Chondrocyte (in vitro differentiated cells): Measurements from ENCODE around the gene KRTAP4-12. TPM values are rescaled to one million over a fixed set of nuclear protein-coding genes. Genes with fewer than 3 reads are reported as not detected.
"Not testable (repeated sequence)": the region's sequence is repeated elsewhere in the genome, so short reads cannot be mapped to it uniquely, and the experiment has no call there.

Source experiments
- DNase-seq: peaks from one replicate; pipeline ENCODE4 v3.0.0; 2021; ENCODE audit warnings: mixed read lengths, low spot score
- H3K27ac Mint-ChIP-seq: one replicate; pipeline ENCODE4 v1.8.0; 2021; ENCODE audit warnings: mild to moderate bottlenecking, moderate library complexity, mixed read lengths; ENCODE audit not compliant: unreplicated experiment
- H3K27me3 Mint-ChIP-seq: 2 replicates; pipeline ENCODE4 v1.8.0; 2021; ENCODE audit warnings: low read depth, mixed read lengths
- H3K36me3 Mint-ChIP-seq: 2 replicates; pipeline ENCODE4 v1.8.0; 2021; ENCODE audit warnings: low read depth, mixed read lengths
- H3K4me1 Mint-ChIP-seq: 2 replicates; pipeline ENCODE4 v1.8.0; 2021; ENCODE audit warnings: low read depth, mild to moderate bottlenecking, mixed read lengths
- H3K4me3 Mint-ChIP-seq: one replicate; pipeline ENCODE4 v1.8.0; 2021; ENCODE audit warnings: mild to moderate bottlenecking, moderate library complexity, mixed read lengths; ENCODE audit not compliant: unreplicated experiment
- H3K9me3 Mint-ChIP-seq: 2 replicates; pipeline ENCODE4 v1.8.0; 2021; ENCODE audit warnings: low read depth, mixed read lengths
- CTCF ChIP-seq: fragments of 200-600 bp; sonication (generic); IDR thresholded peaks from 2 replicates; pipeline ENCODE4 v1.5.0; 2021; ENCODE audit warnings: antibody characterized with exemption, mild to moderate bottlenecking, moderate library complexity
- total RNA-seq: library from RNA; stranded (reverse); gene quantifications from 3 replicates; pipeline ENCODE4 v1.2.1, GENCODE V29; 2021

KRTAP4-12 gene
- total RNA-seq, 1 donor from 2014 or later = not detected

- Mint-ChIP-seq H3K4me1 (peaks cover 23% of the 10 kb centered on the region), H3K36me3 (no peaks in the 10 kb centered on the region), H3K27me3 (no peaks in the 10 kb centered on the region), H3K9me3 (peaks cover 7% of the 10 kb centered on the region), H3K4me3 (no peak overlapping the region), H3K27ac (no peak overlapping the region)
- no peak for TF ChIP-seq CTCF
- DNase-seq = no peak
Observed at GRCh38 chr17:41107941-41108450, 16.0 kb downstream of the KRTAP4-12 start.

- Mint-ChIP-seq H3K27ac (peak within 1 kb of the TSS; percentile 9), H3K4me1 (peaks cover 24% of the 10 kb centered on the region)
- H3K36me3 Mint-ChIP-seq, H3K27me3 Mint-ChIP-seq, H3K4me3 Mint-ChIP-seq, H3K9me3 Mint-ChIP-seq, DNase-seq: not testable (repeated sequence)
Observed at GRCh38 chr17:41105347-41105746, 18.6 kb downstream of the KRTAP4-12 start, which contains the start of gene KRTAP4-9. KRTAP4-9 (plus strand) TSS chr17:41105389; CDS start chr17:41105389, 0 bp downstream.

GRCh38 chr17:41104386-41105038 is 19.5 kb downstream of the KRTAP4-12 start:
- Mint-ChIP-seq H3K4me1 (peaks cover 32% of the 10 kb centered on the region), H3K27ac (peak overlapping the region; percentile 9)
- H3K36me3 Mint-ChIP-seq, H3K9me3 Mint-ChIP-seq, H3K4me3 Mint-ChIP-seq, DNase-seq, H3K27me3 Mint-ChIP-seq: not testable (repeated sequence)

GRCh38 chr17:41103896-41104295 is 20.1 kb downstream of the KRTAP4-12 start:
- Mint-ChIP-seq H3K9me3 (no peaks in the 10 kb centered on the region), H3K27me3 (no peaks in the 10 kb centered on the region), H3K36me3 (no peaks in the 10 kb centered on the region), H3K4me1 (peaks cover 36% of the 10 kb centered on the region), H3K27ac (no peak overlapping the region), H3K4me3 (no peak overlapping the region)
- no peak for DNase-seq
- no peak for TF ChIP-seq CTCF

- Mint-ChIP-seq H3K27ac (no peak within 1 kb of the TSS), H3K36me3 (no peaks in the 10 kb centered on the region)
Observed at GRCh38 chr17:41101586-41102259, 22.3 kb downstream of the KRTAP4-12 start, which contains the start of gene KRTAP4-16. KRTAP4-16 (minus strand) TSS chr17:41102209; CDS start chr17:41102209, 0 bp downstream.

GRCh38 chr17:41099682-41100480 is 24.1 kb downstream of the KRTAP4-12 start:
- H3K4me3 Mint-ChIP-seq, H3K9me3 Mint-ChIP-seq, H3K36me3 Mint-ChIP-seq, H3K27me3 Mint-ChIP-seq, DNase-seq: not testable (repeated sequence)
- Mint-ChIP-seq H3K4me1 (peaks cover 41% of the 10 kb centered on the region), H3K27ac (peak overlapping the region; percentile 64)

More at GRCh38 chr17:41101586-41102259, 22.3 kb downstream of the KRTAP4-12 start, which contains the start of gene KRTAP4-16:
- Mint-ChIP-seq H3K9me3 (no peaks in the 10 kb centered on the region), H3K27me3 (no peaks in the 10 kb centered on the region), H3K4me1 (peaks cover 48% of the 10 kb centered on the region), H3K4me3 (no peak within 1 kb of the TSS)
- DNase-seq = no peak
- no peak for TF ChIP-seq CTCF
